IMR-90 (cell line): ENCODE results near the gene GUCA1C.

Experiments used
- BHLHE40 ChIP-seq: fragments of 150-350 bp; IDR thresholded peaks from 2 replicates; pipeline ENCODE4 v1.6.1; 2016; ENCODE audit warnings: mild to moderate bottlenecking, low read depth, low read length
- CEBPB ChIP-seq: IDR thresholded peaks from 2 replicates; pipeline ENCODE4 v1.6.1; 2012; ENCODE audit warnings: low read depth, low read length, improper control_type of control experiment
- ELK1 ChIP-seq: fragments of 150-350 bp; IDR thresholded peaks from 2 replicates; pipeline ENCODE4 v1.6.1; 2016; ENCODE audit warnings: low read depth, mild to moderate bottlenecking, low read length, moderate library complexity, borderline replicate concordance
- FOS ChIP-seq: fragments of 150-350 bp; IDR thresholded peaks from 2 replicates; pipeline ENCODE4 v1.6.1; 2016; ENCODE audit warnings: low read depth, low read length
- MAFK ChIP-seq: IDR thresholded peaks from 2 replicates; pipeline ENCODE4 v1.6.1; 2012; ENCODE audit warnings: low read depth, low read length, improper control_type of control experiment
- MAZ ChIP-seq: IDR thresholded peaks from 2 replicates; pipeline ENCODE4 v1.6.1; 2012; ENCODE audit warnings: low read depth, mild to moderate bottlenecking, low read length, improper control_type of control experiment, moderate library complexity, borderline replicate concordance
- MXI1 ChIP-seq: IDR thresholded peaks from 2 replicates; pipeline ENCODE4 v1.6.1; 2012; ENCODE audit warnings: low read depth, mild to moderate bottlenecking, low read length, moderate library complexity, borderline replicate concordance
- POLR2A ChIP-seq: IDR thresholded peaks from 2 replicates; pipeline ENCODE4 v1.6.1; 2012; ENCODE audit warnings: mild to moderate bottlenecking, low read depth, low read length
- RAD21 ChIP-seq: IDR thresholded peaks from 2 replicates; pipeline ENCODE4 v1.6.1; 2012; ENCODE audit warnings: low read length, improper control_type of control experiment
- RCOR1 ChIP-seq: IDR thresholded peaks from 2 replicates; pipeline ENCODE4 v1.6.1; 2012; ENCODE audit warnings: mild to moderate bottlenecking, low read length, improper control_type of control experiment; ENCODE audit not compliant: insufficient replicate concordance
- RFX5 ChIP-seq: IDR thresholded peaks from 2 replicates; pipeline ENCODE4 v1.8.0; 2012; ENCODE audit warnings: low read depth, mild to moderate bottlenecking, low read length, moderate library complexity
- SMC3 ChIP-seq: fragments of 150-350 bp; IDR thresholded peaks from 2 replicates; pipeline ENCODE4 v1.6.1; 2016; ENCODE audit warnings: low read depth, mild to moderate bottlenecking, antibody characterized with exemption, low read length, moderate library complexity
- USF2 ChIP-seq: fragments of 150-350 bp; IDR thresholded peaks from 2 replicates; pipeline ENCODE4 v1.6.1; 2017; ENCODE audit warnings: mild to moderate bottlenecking, antibody characterized with exemption, low read length, low read depth
- TF ChIP-seq, protein P1 (sequence below): conservative IDR thresholded peaks from 2 replicates; pipeline ENCODE4 v1.5.1; 2012; ENCODE audit warnings: mild to moderate bottlenecking, low read depth, low read length, improper control_type of control experiment

DNA sequence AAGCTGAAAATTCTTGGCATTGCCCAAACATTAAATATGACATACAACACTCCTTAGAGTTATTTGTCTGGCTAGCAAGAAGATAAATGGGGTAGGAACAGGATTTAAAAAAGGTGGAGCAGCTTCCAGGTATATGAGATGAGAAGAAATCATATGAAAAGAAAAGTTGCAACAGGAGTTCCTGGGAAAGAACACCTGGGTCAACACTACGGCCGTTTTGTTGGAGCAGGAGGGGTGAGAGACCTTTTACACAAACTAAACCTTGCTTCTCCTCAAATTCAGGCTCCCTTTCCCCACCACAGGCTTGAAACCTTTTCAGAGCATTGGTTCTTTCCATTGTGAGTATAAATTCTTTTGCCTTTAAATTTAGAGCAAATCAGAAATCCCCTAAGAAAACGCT is 18.8 kb upstream of the GUCA1C start:
- TF ChIP-seq USF2 (no peak), RCOR1 (no peak), CEBPB (no peak), POLR2A (no peak), ELK1 (no peak), MAFK (no peak), BHLHE40 (no peak), RAD21 (no peak), SMC3 (no peak), RFX5 (no peak), MXI1 (no peak), MAZ (no peak), FOS (no peak)
- TF ChIP-seq, protein P1, sequence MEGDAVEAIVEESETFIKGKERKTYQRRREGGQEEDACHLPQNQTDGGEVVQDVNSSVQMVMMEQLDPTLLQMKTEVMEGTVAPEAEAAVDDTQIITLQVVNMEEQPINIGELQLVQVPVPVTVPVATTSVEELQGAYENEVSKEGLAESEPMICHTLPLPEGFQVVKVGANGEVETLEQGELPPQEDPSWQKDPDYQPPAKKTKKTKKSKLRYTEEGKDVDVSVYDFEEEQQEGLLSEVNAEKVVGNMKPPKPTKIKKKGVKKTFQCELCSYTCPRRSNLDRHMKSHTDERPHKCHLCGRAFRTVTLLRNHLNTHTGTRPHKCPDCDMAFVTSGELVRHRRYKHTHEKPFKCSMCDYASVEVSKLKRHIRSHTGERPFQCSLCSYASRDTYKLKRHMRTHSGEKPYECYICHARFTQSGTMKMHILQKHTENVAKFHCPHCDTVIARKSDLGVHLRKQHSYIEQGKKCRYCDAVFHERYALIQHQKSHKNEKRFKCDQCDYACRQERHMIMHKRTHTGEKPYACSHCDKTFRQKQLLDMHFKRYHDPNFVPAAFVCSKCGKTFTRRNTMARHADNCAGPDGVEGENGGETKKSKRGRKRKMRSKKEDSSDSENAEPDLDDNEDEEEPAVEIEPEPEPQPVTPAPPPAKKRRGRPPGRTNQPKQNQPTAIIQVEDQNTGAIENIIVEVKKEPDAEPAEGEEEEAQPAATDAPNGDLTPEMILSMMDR, result no peak
